Gastroesophageal sphincter (tissue), 4 donors: ENCODE measurements around the gene SLC24A3. TPM values are rescaled to one million over a fixed set of nuclear protein-coding genes. Genes with fewer than 3 reads are reported as not detected.
A peak's percentile ranks its signal among the peaks of the same experiment; 100 is the strongest.

ENCODE experiments used
- ATAC-seq: fragments of 150-250 bp; one replicate; pipeline ENCODE4 v1.9.1; 2016; ENCODE audit warnings: mild to moderate bottlenecking, moderate library complexity
- H3K27ac ChIP-seq, 4 donors: fragments of 200-600 bp; sonication (generic) in 3 of 4; 1 replicate in 3 of 4; 2 replicates in 1 of 4; pipeline ENCODE4 v1.5.1; 2016 to 2019
- H3K27me3 ChIP-seq: fragments of 200-600 bp; sonication (generic); one replicate; pipeline ENCODE4 v1.5.1; 2019
- H3K36me3 ChIP-seq, 2 donors: fragments of 200-600 bp; sonication (generic); one replicate each; pipeline ENCODE4 v1.5.1; 2019; ENCODE audit warnings: control low read depth in 1 of 2
- H3K4me1 ChIP-seq, 3 donors: fragments of 200-600 bp; sonication (generic); 1 replicate in 2 of 3; 2 replicates in 1 of 3; pipeline ENCODE4 v1.5.1; 2016 to 2019; ENCODE audit warnings: control low read depth in 2 of 3
- H3K4me3 ChIP-seq, 2 donors: fragments of 200-600 bp; sonication (generic); one replicate each; pipeline ENCODE4 v1.5.1; 2019; ENCODE audit warnings: mild to moderate bottlenecking in 1 of 2, moderate library complexity in 1 of 2
- H3K9me3 ChIP-seq, 3 donors: fragments of 200-600 bp; sonication (generic); one replicate each; pipeline ENCODE4 v1.5.1; 2017 to 2019; ENCODE audit warnings: control low read depth in 2 of 3
- EP300 ChIP-seq: sonication (generic); formaldehyde crosslinking; IDR thresholded peaks from one replicate; pipeline ENCODE4 v1.6.1; 2017; ENCODE audit warnings: antibody characterized with exemption, mild to moderate bottlenecking
- POLR2A ChIP-seq, 2 donors: fragments of 450-650 bp; IDR thresholded peaks; one replicate each; pipeline ENCODE4 v1.6.1; 2017; ENCODE audit warnings: antibody characterized with exemption in 2 of 2, mild to moderate bottlenecking in 2 of 2, moderate library complexity in 1 of 2
- POLR2AphosphoS5 ChIP-seq: sonication (generic); formaldehyde crosslinking; IDR thresholded peaks from one replicate; pipeline ENCODE4 v1.6.1; 2017; ENCODE audit warnings: antibody characterized with exemption
- WGBS, 2 donors: methylation state at CpG; one replicate each; pipeline ENCODE4 v1.1.5; 2018; ENCODE audit warnings: low coverage in 1 of 2; 5-methylcytosine and 5-hydroxymethylcytosine counted together
- total RNA-seq, 4 donors: library from RNA; depleted of rRNA; stranded (reverse); fragments of >200 nt; gene quantifications; one replicate each; pipeline ENCODE4 v1.1.0, GENCODE V29; 2016
- TF ChIP-seq, protein P1 (sequence below), 4 experiments: fragments of 200-600 bp in 2 of 4; fragments of 450-650 bp in 2 of 4; sonication (generic) in 1 of 4; IDR thresholded peaks; one replicate each; pipeline ENCODE4 v1.5.1; 2017 to 2019; ENCODE audit warnings: antibody characterized with exemption in 4 of 4, mild to moderate bottlenecking in 2 of 4, moderate library complexity in 2 of 4

SLC24A3 gene
- total RNA-seq, 4 donors from 2014 or later, result 2.7 to 13.5 (median 5.5) TPM

DNA sequence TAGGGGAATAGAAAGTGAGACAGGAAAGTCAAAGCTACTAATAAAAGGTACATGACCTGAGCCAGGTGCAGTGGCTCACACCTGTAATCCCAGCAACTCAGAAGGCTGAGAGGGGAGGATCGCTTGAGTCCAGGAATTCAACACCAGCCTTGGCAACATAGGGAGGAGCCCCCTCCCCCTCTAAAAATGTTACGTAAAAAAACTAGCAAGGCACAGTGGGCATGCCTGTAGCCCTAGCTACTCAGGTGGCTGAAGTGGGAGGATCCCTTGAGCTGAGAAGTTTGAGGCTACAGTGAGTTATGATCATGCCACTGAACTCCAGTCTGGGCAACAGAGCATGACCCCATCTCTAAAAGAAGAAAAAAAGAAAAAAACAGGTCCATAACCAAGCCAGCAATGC, 359.6 kb downstream of the SLC24A3 start:
- no peaks in the 10 kb centered on the region for H3K36me3 ChIP-seq
- H3K27me3 ChIP-seq, result no peaks in the 10 kb centered on the region
- H3K27ac ChIP-seq, result no peak overlapping the region
- H3K9me3 ChIP-seq, result no peaks in the 10 kb centered on the region
- no peak for ATAC-seq
- WGBS, 2 donors, result 88 to 100% methylated on average over 1 to 2 of the region's 2 CpGs
- TF ChIP-seq EP300 (no peak), POLR2A (IDR thresholded peaks at IDR 0.05) (no peak), POLR2AphosphoS5 (no peak)
- TF ChIP-seq, protein P1, sequence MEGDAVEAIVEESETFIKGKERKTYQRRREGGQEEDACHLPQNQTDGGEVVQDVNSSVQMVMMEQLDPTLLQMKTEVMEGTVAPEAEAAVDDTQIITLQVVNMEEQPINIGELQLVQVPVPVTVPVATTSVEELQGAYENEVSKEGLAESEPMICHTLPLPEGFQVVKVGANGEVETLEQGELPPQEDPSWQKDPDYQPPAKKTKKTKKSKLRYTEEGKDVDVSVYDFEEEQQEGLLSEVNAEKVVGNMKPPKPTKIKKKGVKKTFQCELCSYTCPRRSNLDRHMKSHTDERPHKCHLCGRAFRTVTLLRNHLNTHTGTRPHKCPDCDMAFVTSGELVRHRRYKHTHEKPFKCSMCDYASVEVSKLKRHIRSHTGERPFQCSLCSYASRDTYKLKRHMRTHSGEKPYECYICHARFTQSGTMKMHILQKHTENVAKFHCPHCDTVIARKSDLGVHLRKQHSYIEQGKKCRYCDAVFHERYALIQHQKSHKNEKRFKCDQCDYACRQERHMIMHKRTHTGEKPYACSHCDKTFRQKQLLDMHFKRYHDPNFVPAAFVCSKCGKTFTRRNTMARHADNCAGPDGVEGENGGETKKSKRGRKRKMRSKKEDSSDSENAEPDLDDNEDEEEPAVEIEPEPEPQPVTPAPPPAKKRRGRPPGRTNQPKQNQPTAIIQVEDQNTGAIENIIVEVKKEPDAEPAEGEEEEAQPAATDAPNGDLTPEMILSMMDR (IDR thresholded peaks at IDR 0.05), result no peak
- no peaks in the 10 kb centered on the region for H3K4me1 ChIP-seq
- no peak overlapping the region for H3K4me3 ChIP-seq

DNA sequence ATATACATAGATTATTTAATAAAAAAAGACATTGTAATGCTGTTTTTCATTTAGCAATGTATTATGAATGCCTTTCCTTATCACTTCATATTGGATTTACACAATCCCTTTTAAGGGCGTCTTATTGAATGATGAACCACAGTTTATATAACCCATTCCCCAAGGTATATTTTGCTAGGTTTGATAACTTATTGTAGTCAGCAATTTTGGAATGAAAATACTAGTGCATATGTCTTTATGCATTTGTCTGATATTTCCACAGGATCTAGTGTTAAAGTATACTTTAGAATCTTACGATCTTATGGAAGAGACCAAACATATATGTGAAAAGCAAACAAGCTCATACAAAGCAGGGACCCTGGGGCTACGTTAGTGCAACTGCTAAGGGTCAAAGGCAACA, 365.2 kb downstream of the SLC24A3 start:
- Histone ChIP-seq H3K4me3 (no peak overlapping the region), H3K36me3 (no peaks in the 10 kb centered on the region), H3K4me1 (no peaks in the 10 kb centered on the region), H3K27me3 (no peaks in the 10 kb centered on the region), H3K9me3 (no peaks in the 10 kb centered on the region), H3K27ac (no peak overlapping the region)
- ATAC-seq, result no peak
- 79 to 94% methylated on average over 3 of the region's 3 CpGs for WGBS, 2 donors
- no peak for TF ChIP-seq POLR2AphosphoS5

DNA sequence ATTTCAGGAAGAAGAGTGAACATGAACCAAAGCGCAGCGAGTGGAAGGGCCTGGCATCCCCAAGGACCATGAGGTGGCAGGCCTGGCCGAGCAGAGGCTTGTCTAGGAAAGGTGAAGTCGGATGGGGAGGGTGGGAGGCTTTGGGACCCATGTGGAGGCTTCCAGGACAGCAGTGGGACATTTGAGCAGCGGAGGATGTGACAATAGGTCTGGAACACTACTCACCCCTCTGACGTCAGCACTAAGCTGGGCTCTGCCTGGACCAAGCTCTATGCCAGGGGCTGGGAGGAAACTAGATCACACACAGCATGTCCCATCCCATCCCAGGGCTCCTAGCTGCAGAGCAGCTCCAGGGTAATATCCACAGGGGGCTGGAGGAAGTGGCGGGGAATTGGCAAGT, 370.3 kb downstream of the SLC24A3 start:
- no peak overlapping the region for H3K4me3 ChIP-seq
- no peaks in the 10 kb centered on the region for H3K9me3 ChIP-seq
- no peaks in the 10 kb centered on the region for H3K36me3 ChIP-seq
- TF ChIP-seq POLR2AphosphoS5 (no peak), POLR2A (IDR thresholded peaks at IDR 0.05) (no peak), EP300 (no peak)
- TF ChIP-seq, protein P1 (IDR thresholded peaks at IDR 0.05), result no peak
- no peak for ATAC-seq
- no peaks in the 10 kb centered on the region for H3K4me1 ChIP-seq
- 92 to 95% methylated on average over 4 of the region's 7 CpGs for WGBS, 2 donors
- H3K27me3 ChIP-seq, result no peaks in the 10 kb centered on the region
- H3K27ac ChIP-seq, result no peak overlapping the region

DNA sequence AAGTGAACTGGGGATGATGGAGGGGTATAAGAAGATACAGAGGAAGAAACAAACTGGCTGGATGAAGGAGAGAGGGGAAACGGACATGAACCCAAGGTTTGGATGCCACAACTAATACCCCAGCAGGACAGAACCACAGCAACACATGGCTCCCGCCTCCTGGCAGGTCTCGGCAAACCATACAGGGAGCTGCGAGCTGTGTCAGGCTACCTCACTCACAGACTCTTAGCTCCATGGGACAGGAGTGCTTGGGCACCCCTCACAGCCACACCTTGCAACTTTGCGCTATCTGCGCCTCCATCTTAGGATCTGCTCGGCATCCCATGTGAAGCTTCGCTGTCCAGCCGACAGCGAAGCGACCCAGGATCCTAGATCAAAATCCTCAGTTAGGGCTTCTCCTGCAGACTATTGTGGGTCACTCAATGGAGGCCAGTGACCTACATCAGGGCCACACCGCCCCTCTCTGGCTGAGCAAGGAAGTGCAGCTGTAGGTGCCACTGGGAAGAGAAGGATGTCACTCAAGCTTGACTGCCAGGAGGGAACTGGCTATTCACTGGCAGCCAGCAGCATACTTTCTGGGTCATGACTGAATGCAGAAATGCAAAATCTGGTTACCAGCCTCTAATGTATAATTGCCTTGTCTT, 371.2 kb downstream of the SLC24A3 start:
- no peak overlapping the region for H3K27ac ChIP-seq
- H3K4me3 ChIP-seq, result no peak overlapping the region
- H3K36me3 ChIP-seq, result no peaks in the 10 kb centered on the region
- no peaks in the 10 kb centered on the region for H3K9me3 ChIP-seq
- no peaks in the 10 kb centered on the region for H3K27me3 ChIP-seq
- peaks cover 0 to 4% (median 0%) of the 10 kb centered on the region in 3 donors for H3K4me1 ChIP-seq
- WGBS, 2 donors, result 43% methylated on average over 7 of the region's 12 CpGs; no CpG with 5 or more reads in 1 of the 2 donors
- ATAC-seq, result peak; percentile 49
- no peak for TF ChIP-seq EP300
- TF ChIP-seq, protein P1 (IDR thresholded peaks at IDR 0.05), result peak; percentile 74 to 86 (median 80)
- TF ChIP-seq POLR2AphosphoS5, result no peak
- no peak for TF ChIP-seq POLR2A (IDR thresholded peaks at IDR 0.05)

DNA sequence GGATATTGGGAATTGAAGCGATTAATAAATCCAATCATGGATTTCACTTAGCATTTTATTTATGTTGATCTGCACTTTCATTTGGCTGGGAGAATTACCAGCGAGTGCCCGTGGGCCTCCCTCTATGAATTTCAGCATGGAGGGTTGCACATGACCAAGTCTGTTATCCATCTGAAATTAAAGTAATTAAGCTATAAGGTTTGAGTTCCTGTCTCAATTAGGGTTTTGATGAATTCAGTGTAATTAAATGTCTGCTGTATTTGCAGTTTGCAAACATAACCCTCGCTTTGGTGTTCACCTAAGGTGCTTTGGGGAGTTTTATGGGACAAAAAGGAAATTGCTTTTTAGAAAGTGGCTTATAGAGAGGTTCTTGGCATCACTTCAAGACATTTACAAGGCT, 375.8 kb downstream of the SLC24A3 start:
- no peak for ATAC-seq
- no peaks in the 10 kb centered on the region for H3K27me3 ChIP-seq
- TF ChIP-seq POLR2A (IDR thresholded peaks at IDR 0.05) (no peak), EP300 (no peak), POLR2AphosphoS5 (no peak)
- TF ChIP-seq, protein P1 (IDR thresholded peaks at IDR 0.05), result no peak
- no peaks in the 10 kb centered on the region for H3K9me3 ChIP-seq
- H3K4me1 ChIP-seq, result peaks cover 0 to 16% (median 0%) of the 10 kb centered on the region in 3 donors
- 91 to 96% methylated on average over 4 of the region's 4 CpGs for WGBS, 2 donors
- no peak overlapping the region for H3K4me3 ChIP-seq
- no peak overlapping the region for H3K27ac ChIP-seq
- no peaks in the 10 kb centered on the region for H3K36me3 ChIP-seq
